ENCODE measurements around the gene CLMP. TPM values are rescaled to one million over a fixed set of nuclear protein-coding genes. Genes with fewer than 3 reads are reported as not detected.

Gene CLMP
- total RNA-seq, 1 donor from 2014 or later = 34.5 TPM

DNA sequence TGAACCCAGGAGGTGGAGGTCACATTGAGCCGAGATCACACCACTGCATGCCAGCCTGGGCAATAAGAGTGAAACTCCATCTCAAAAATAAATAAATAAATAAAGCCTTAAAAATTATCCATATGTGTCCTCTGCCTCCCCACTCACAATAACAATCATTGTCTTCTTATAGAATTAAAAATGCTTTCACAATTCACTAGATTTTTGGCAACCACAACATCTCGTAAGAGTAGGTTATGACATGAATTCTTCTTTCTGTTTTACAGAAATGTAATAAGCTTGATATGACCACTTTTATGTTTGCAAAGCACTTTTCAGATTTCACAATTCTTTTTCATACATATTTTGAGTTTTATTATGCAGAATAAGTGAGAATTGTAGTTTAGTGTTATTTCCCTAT is 78.6 kb downstream of the CLMP start:
- TF ChIP-seq, protein P1, sequence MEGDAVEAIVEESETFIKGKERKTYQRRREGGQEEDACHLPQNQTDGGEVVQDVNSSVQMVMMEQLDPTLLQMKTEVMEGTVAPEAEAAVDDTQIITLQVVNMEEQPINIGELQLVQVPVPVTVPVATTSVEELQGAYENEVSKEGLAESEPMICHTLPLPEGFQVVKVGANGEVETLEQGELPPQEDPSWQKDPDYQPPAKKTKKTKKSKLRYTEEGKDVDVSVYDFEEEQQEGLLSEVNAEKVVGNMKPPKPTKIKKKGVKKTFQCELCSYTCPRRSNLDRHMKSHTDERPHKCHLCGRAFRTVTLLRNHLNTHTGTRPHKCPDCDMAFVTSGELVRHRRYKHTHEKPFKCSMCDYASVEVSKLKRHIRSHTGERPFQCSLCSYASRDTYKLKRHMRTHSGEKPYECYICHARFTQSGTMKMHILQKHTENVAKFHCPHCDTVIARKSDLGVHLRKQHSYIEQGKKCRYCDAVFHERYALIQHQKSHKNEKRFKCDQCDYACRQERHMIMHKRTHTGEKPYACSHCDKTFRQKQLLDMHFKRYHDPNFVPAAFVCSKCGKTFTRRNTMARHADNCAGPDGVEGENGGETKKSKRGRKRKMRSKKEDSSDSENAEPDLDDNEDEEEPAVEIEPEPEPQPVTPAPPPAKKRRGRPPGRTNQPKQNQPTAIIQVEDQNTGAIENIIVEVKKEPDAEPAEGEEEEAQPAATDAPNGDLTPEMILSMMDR (IDR thresholded peaks at IDR 0.05; ENCODE audit: insufficient read depth, low read length, severe bottlenecking) = no peak
- DNase-seq (ENCODE audit: low read depth) (no peak), FAIRE-seq (no peak)
- Histone ChIP-seq H3K36me3 (ENCODE audit: control insufficient read depth, insufficient read depth, low read length) (no peaks in the 10 kb centered on the region), H3K4me3 (ENCODE audit: low read depth, low read length) (no peak overlapping the region), H3K27me3 (ENCODE audit: control insufficient read depth, insufficient read depth, low read length) (no peaks in the 10 kb centered on the region)

DNA sequence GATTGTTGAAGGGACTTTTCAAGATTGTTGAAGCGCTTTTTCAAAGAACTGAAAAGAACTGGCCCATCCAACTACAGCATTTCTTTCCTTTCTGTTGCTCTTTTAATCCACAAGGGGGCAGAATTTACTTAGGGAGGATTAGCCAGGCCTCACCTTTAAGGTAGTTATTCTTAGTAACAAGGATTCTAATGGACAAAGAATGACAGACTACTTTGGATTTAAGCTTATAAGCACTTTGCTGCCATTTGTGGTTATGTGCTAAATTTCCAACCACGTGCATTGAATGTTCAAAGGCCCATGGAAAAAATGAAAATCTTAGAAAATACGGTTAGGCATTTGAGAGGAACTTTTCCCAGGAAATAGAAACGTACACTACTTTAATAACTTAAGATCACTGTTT is 83.6 kb downstream of the CLMP start:
- TF ChIP-seq, protein P1 (IDR thresholded peaks at IDR 0.05; ENCODE audit: insufficient read depth, low read length, severe bottlenecking) = peak; percentile 57
- H3K36me3 ChIP-seq (ENCODE audit: control insufficient read depth, insufficient read depth, low read length) = no peaks in the 10 kb centered on the region
- H3K4me3 ChIP-seq (ENCODE audit: low read depth, low read length) = no peak overlapping the region
- DNase-seq (ENCODE audit: low read depth) (peak; percentile 71), FAIRE-seq (no peak)
- no peaks in the 10 kb centered on the region for H3K27me3 ChIP-seq (ENCODE audit: control insufficient read depth, insufficient read depth, low read length)

DNA sequence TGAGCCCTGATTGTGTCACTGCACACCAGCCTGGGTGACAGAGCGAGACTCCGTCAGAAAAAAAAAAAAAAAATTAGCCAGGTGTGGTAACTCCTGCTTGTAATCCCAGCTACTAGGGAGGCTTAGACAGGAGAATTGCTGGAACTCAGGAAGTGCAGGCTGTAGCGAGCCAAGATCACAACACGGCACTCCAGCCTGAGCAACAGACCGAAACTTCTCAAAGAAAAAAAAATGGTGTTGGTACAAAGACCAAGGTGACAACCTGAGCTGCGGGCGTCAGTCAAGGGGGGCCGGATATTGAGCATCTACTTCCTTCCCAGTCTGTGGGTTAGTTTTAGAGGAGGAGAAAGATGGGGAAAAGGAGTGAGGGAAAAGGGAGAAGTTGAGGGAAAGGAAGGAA is 84.7 kb downstream of the CLMP start:
- DNase-seq (ENCODE audit: low read depth) (no peak), FAIRE-seq (no peak)

DNA sequence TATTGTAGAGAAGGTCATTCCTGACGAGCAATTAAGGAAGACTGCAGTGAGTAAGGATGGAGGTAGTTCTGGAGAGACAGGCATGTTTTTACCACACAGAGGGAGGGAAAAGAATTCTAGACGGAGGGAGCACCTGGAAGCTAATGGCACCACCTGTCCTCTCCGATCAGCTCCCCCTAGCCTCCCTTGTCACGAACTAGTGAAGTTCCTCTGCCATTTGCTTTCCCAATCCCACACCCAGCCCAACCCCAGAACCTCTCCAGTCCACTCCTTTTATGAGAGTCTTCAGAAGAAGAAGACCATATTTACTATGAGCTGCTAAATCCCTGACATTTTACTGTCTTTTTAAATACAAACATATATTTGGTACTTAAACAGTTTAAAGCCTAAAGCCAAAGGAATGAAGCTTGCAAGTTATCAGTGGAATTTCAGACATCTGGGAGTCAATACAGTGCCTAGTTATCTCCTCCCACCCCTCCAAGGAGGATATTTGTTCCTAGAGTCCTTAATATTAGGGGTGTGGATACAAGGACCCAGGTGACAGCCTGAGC is 87.0 kb downstream of the CLMP start:
- Histone ChIP-seq H3K36me3 (ENCODE audit: control insufficient read depth, insufficient read depth, low read length) (no peaks in the 10 kb centered on the region), H3K27me3 (ENCODE audit: control insufficient read depth, insufficient read depth, low read length) (no peaks in the 10 kb centered on the region), H3K4me3 (ENCODE audit: low read depth, low read length) (no peak overlapping the region)
- DNase-seq (ENCODE audit: low read depth) (no peak), FAIRE-seq (no peak)
- TF ChIP-seq, protein P1 (IDR thresholded peaks at IDR 0.05; ENCODE audit: insufficient read depth, low read length, severe bottlenecking) = no peak

More for the DNA sequence above, 84.7 kb downstream of the CLMP start:
- no peaks in the 10 kb centered on the region for H3K36me3 ChIP-seq (ENCODE audit: control insufficient read depth, insufficient read depth, low read length)
- H3K27me3 ChIP-seq (ENCODE audit: control insufficient read depth, insufficient read depth, low read length) = no peaks in the 10 kb centered on the region
- no peak overlapping the region for H3K4me3 ChIP-seq (ENCODE audit: low read depth, low read length)
- TF ChIP-seq, protein P1 (IDR thresholded peaks at IDR 0.05; ENCODE audit: insufficient read depth, low read length, severe bottlenecking) = no peak

DNA sequence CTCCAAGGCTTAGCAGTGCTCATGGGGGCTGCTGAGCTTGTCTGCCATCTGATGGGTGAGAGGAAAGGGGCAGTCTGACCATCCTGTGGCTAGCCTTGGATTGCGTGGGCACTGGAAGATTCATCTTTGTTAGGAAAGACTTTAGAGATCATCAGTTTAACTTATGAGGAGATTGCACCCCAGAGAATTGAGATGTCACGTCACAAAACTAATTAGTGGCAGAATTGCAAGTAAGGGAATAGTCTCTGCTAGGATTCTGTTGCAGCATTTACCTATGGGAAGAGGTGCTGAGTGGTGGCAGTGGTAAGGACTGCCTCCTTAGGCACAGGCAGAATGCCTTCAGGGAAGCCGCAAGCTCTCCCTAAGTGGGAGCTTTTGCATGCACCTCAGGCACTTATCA is 90.4 kb downstream of the CLMP start:
- Histone ChIP-seq H3K36me3 (ENCODE audit: control insufficient read depth, insufficient read depth, low read length) (no peaks in the 10 kb centered on the region), H3K4me3 (ENCODE audit: low read depth, low read length) (no peak overlapping the region)
- no peak for DNase-seq (ENCODE audit: low read depth)

More for the DNA sequence above, 90.4 kb downstream of the CLMP start:
- H3K27me3 ChIP-seq (ENCODE audit: control insufficient read depth, insufficient read depth, low read length) = no peaks in the 10 kb centered on the region
- no peak for FAIRE-seq
- TF ChIP-seq, protein P1 (IDR thresholded peaks at IDR 0.05; ENCODE audit: insufficient read depth, low read length, severe bottlenecking) = no peak
